NCI-H1092 (cell line): ENCODE data around the gene ERG.

Experiments used
- DNase-seq: peaks from one replicate; lab custom pipeline; 2025; lab: John Stamatoyannopoulos, UW

Gene ERG

GRCh38 chr21:38356883-38357625 lies 141.2 kb downstream of the ERG start:
- no peak for DNase-seq

GRCh38 chr21:38355992-38356781 lies 142.1 kb downstream of the ERG start:
- DNase-seq = peak; percentile 67

- DNase-seq = no peak
Observed at GRCh38 chr21:38355353-38355752, 142.9 kb downstream of the ERG start.

GRCh38 chr21:38354746-38355145 lies 143.5 kb downstream of the ERG start:
- no peak for DNase-seq

GRCh38 chr21:38354231-38354630 lies 144.0 kb downstream of the ERG start:
- DNase-seq = no peak

- peak; percentile 61 for DNase-seq
Observed at GRCh38 chr21:38352536-38353219, 145.6 kb downstream of the ERG start.

GRCh38 chr21:38351961-38352521 lies 146.2 kb downstream of the ERG start:
- DNase-seq = peak; percentile 37

- DNase-seq = no peak
Observed at GRCh38 chr21:38351176-38351959, 146.9 kb downstream of the ERG start.

- DNase-seq = no peak
Observed at GRCh38 chr21:38350684-38351083, 147.6 kb downstream of the ERG start.

- no peak for DNase-seq
Observed at GRCh38 chr21:38349977-38350376, 148.3 kb downstream of the ERG start.

- peak; percentile 19 for DNase-seq
Observed at GRCh38 chr21:38349111-38349746, 149.0 kb downstream of the ERG start.

- DNase-seq = no peak
Observed at GRCh38 chr21:38346286-38346685, 152.0 kb downstream of the ERG start.

GRCh38 chr21:38343691-38344090 lies 154.6 kb downstream of the ERG start:
- DNase-seq = peak; percentile 94

GRCh38 chr21:38342739-38343138 lies 155.5 kb downstream of the ERG start:
- DNase-seq = no peak

- DNase-seq = no peak
Observed at GRCh38 chr21:38341546-38342012, 156.7 kb downstream of the ERG start.

- DNase-seq = no peak
Observed at GRCh38 chr21:38340131-38340530, 158.1 kb downstream of the ERG start.

- no peak for DNase-seq
Observed at GRCh38 chr21:38337793-38338192, 160.5 kb downstream of the ERG start.

- no peak for DNase-seq
Observed at GRCh38 chr21:38334866-38335265, 163.4 kb downstream of the ERG start.

- DNase-seq = no peak
Observed at GRCh38 chr21:38333301-38334272, 164.7 kb downstream of the ERG start.

GRCh38 chr21:38330666-38331065 lies 167.6 kb downstream of the ERG start:
- no peak for DNase-seq
